Neural progenitor cell (in vitro differentiated cells): ENCODE data around the gene ILF3.

Experiments used
- EZH2 ChIP-seq: fragments of 200-600 bp; sonication (generic); IDR thresholded peaks from 2 replicates; pipeline ENCODE4 v1.6.1; 2017; ENCODE audit warnings: antibody characterized with exemption, mild to moderate bottlenecking, moderate library complexity
- EZH2phosphoT487 ChIP-seq: fragments of 200-600 bp; sonication (generic); IDR thresholded peaks from 2 replicates; pipeline ENCODE4 v1.6.1; 2017; ENCODE audit warnings: antibody characterized with exemption
- TF ChIP-seq, protein P1 (sequence below): fragments of 200-600 bp; sonication (generic); IDR thresholded peaks from 2 replicates; pipeline ENCODE4 v1.5.1; 2017; ENCODE audit warnings: antibody characterized with exemption, mild to moderate bottlenecking

DNA sequence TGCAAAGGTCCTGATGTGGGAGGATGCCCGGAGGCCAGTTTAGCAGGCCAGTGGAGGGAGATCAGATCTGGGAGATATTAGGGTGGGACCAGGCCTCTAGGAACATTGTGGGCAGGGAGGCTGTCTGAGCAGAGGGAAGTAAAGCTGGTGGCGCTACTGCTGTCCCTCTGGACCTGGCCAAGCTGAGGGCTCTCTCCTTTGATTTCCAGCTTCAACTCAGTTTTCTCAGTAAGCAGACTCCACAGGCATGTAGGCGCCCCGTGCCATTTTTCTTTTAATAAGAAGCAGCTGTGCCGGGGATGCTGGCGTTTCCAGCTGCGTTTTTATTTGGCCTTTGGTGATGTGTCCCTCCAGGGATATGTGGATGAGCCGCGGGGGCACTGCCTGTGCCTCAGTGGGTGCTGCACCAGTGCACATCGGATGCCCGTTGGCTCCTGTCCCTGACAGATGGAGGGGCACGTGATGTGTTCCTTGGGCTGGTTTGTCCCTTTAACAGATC lies 70.5 kb downstream of the ILF3 start:
- TF ChIP-seq, protein P1, sequence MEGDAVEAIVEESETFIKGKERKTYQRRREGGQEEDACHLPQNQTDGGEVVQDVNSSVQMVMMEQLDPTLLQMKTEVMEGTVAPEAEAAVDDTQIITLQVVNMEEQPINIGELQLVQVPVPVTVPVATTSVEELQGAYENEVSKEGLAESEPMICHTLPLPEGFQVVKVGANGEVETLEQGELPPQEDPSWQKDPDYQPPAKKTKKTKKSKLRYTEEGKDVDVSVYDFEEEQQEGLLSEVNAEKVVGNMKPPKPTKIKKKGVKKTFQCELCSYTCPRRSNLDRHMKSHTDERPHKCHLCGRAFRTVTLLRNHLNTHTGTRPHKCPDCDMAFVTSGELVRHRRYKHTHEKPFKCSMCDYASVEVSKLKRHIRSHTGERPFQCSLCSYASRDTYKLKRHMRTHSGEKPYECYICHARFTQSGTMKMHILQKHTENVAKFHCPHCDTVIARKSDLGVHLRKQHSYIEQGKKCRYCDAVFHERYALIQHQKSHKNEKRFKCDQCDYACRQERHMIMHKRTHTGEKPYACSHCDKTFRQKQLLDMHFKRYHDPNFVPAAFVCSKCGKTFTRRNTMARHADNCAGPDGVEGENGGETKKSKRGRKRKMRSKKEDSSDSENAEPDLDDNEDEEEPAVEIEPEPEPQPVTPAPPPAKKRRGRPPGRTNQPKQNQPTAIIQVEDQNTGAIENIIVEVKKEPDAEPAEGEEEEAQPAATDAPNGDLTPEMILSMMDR, result no peak
- no peak for TF ChIP-seq EZH2
- TF ChIP-seq EZH2phosphoT487, result no peak
